Spleen (tissue), 7 donors: ENCODE data around the gene ADGRG4.

ENCODE experiments used
- POLR2A ChIP-seq, 3 donors: fragments of 450-650 bp; IDR thresholded peaks; one replicate each; pipeline ENCODE4 v1.5.1; 2017; ENCODE audit warnings: antibody characterized with exemption in 3 of 3, mild to moderate bottlenecking in 1 of 3
- POLR2AphosphoS5 ChIP-seq, 3 donors: sonication (generic); formaldehyde crosslinking; IDR thresholded peaks; one replicate each; pipeline ENCODE4 v1.5.1; 2017; ENCODE audit warnings: antibody characterized with exemption in 3 of 3
- TF ChIP-seq, protein P1 (sequence below), 11 experiments: fragments of 200-600 bp in 7 of 11; fragments of 450-650 bp in 4 of 11; sonication (generic) in 4 of 11; IDR thresholded peaks in 8 of 11; conservative IDR thresholded peaks in 3 of 11; 1 replicate in 7 of 11; 2 replicates in 4 of 11; pipeline versions ENCODE4 v1.4.0 to v1.8.0; 2016 to 2021; ENCODE audit warnings: antibody characterized with exemption in 11 of 11, inconsistent platforms in 4 of 11, mild to moderate bottlenecking in 1 of 11
- donor health status: DM: no; HTN: no; CAD: no; lungs with moderate emphysema.
- donor health status: DM: no; HTN: no; CAD: no.
- donor health status: DM: no; HTN: no; CAD: no.

- TF ChIP-seq, protein P1, sequence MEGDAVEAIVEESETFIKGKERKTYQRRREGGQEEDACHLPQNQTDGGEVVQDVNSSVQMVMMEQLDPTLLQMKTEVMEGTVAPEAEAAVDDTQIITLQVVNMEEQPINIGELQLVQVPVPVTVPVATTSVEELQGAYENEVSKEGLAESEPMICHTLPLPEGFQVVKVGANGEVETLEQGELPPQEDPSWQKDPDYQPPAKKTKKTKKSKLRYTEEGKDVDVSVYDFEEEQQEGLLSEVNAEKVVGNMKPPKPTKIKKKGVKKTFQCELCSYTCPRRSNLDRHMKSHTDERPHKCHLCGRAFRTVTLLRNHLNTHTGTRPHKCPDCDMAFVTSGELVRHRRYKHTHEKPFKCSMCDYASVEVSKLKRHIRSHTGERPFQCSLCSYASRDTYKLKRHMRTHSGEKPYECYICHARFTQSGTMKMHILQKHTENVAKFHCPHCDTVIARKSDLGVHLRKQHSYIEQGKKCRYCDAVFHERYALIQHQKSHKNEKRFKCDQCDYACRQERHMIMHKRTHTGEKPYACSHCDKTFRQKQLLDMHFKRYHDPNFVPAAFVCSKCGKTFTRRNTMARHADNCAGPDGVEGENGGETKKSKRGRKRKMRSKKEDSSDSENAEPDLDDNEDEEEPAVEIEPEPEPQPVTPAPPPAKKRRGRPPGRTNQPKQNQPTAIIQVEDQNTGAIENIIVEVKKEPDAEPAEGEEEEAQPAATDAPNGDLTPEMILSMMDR (IDR thresholded peaks at IDR 0.05 in 8 of 11, conservative IDR thresholded peaks at IDR 0.05 in 3 of 11) = no peak
- TF ChIP-seq POLR2AphosphoS5 (IDR thresholded peaks at IDR 0.05) (no peak), POLR2A (IDR thresholded peaks at IDR 0.05) (no peak)
These were observed 18.3 kb downstream of the ADGRG4 start for GRCh38 chrX:136318895-136319597.
